SK-N-SH treated with all-trans-retinoic acid at 6 μM for 48 hours (cell line): ENCODE data around the gene SDF4.

Source experiments
- ATAC-seq: fragments of 200-7000 bp; cut with Tn5 transposase; 3 replicates; pipeline ENCODE4 v1.9.1; 2020; ENCODE audit warnings: mild to moderate bottlenecking, moderate library complexity
- ARNTL ChIP-seq: fragments of 450-650 bp; formaldehyde crosslinking; IDR thresholded peaks from 2 replicates; pipeline ENCODE4 v1.5.0; 2020; ENCODE audit warnings: low read depth, mild to moderate bottlenecking, moderate library complexity, borderline replicate concordance
- BACH2 ChIP-seq: fragments of 250-450 bp; sonication (Bioruptor Pico); IDR thresholded peaks from 2 replicates; pipeline ENCODE4 v1.9.0; 2021; ENCODE audit warnings: mild to moderate bottlenecking, borderline replicate concordance
- CSDC2 ChIP-seq: fragments of 250-450 bp; sonication (Bioruptor Pico); IDR thresholded peaks from 2 replicates; pipeline ENCODE4 v1.5.0; 2020; ENCODE audit warnings: mild to moderate bottlenecking, moderate library complexity
- CSRNP3 ChIP-seq: fragments of 250-450 bp; sonication (Bioruptor Pico); IDR thresholded peaks from 2 replicates; pipeline ENCODE4 v1.5.1; 2021; ENCODE audit warnings: mild to moderate bottlenecking, moderate library complexity
- ESRRG ChIP-seq: fragments of 250-450 bp; sonication (Bioruptor Pico); IDR thresholded peaks from 2 replicates; pipeline ENCODE4 v1.6.1; 2021; ENCODE audit warnings: mild to moderate bottlenecking
- GLIS3 ChIP-seq: fragments of 250-450 bp; sonication (Bioruptor Pico); IDR thresholded peaks from 2 replicates; pipeline ENCODE4 v1.5.0; 2020; ENCODE audit warnings: mild to moderate bottlenecking, moderate library complexity
- ISL1 ChIP-seq: fragments of 250-450 bp; sonication (Bioruptor Pico); IDR thresholded peaks from 2 replicates; pipeline ENCODE4 v2.1.2; 2022; ENCODE audit warnings: mild to moderate bottlenecking, moderate library complexity
- OSR1 ChIP-seq: fragments of 250-450 bp; sonication (Bioruptor Pico); IDR thresholded peaks from 2 replicates; pipeline ENCODE4 v1.8.0; 2022; ENCODE audit warnings: moderate library complexity, mild to moderate bottlenecking, inconsistent platforms
- PATZ1 ChIP-seq: fragments of 250-450 bp; sonication (Bioruptor Pico); IDR thresholded peaks from 2 replicates; pipeline ENCODE4 v1.8.0; 2020; ENCODE audit warnings: mild to moderate bottlenecking, moderate library complexity, borderline replicate concordance
- PPARA ChIP-seq: fragments of 250-450 bp; sonication (Bioruptor Pico); IDR thresholded peaks from 2 replicates; pipeline ENCODE4 v1.5.0; 2020; ENCODE audit warnings: mild to moderate bottlenecking, borderline replicate concordance
- RARB ChIP-seq: fragments of 250-450 bp; sonication (Bioruptor Pico); IDR thresholded peaks from 2 replicates; pipeline ENCODE4 v1.8.0; 2021; ENCODE audit warnings: mild to moderate bottlenecking, moderate library complexity
- SNAI2 ChIP-seq: fragments of 250-450 bp; sonication (Bioruptor Pico); IDR thresholded peaks from 2 replicates; pipeline ENCODE4 v1.5.0; 2020; ENCODE audit warnings: mild to moderate bottlenecking, moderate library complexity
- TCF4 ChIP-seq: fragments of 250-450 bp; sonication (Bioruptor Pico); IDR thresholded peaks from 2 replicates; pipeline ENCODE4 v1.8.0; 2021; ENCODE audit warnings: mild to moderate bottlenecking, moderate library complexity, borderline replicate concordance
- TOX ChIP-seq: fragments of 250-450 bp; sonication (Bioruptor Pico); IDR thresholded peaks from 2 replicates; pipeline ENCODE4 v1.8.0; 2021; ENCODE audit warnings: mild to moderate bottlenecking, moderate library complexity, borderline replicate concordance
- ZC3H10 ChIP-seq: fragments of 250-450 bp; sonication (Bioruptor Pico); IDR thresholded peaks from 2 replicates; pipeline ENCODE4 v1.5.1; 2021; ENCODE audit warnings: mild to moderate bottlenecking, moderate library complexity
- ZFP3 ChIP-seq: fragments of 250-450 bp; sonication (Bioruptor Pico); IDR thresholded peaks from 2 replicates; pipeline ENCODE4 v1.5.0; 2020; ENCODE audit warnings: mild to moderate bottlenecking, moderate library complexity
- ZFP30 ChIP-seq: fragments of 450-650 bp; formaldehyde crosslinking; IDR thresholded peaks from 2 replicates; pipeline ENCODE4 v1.5.0; 2022; ENCODE audit warnings: mild to moderate bottlenecking, moderate library complexity
- ZNF565 ChIP-seq: fragments of 450-650 bp; formaldehyde crosslinking; conservative IDR thresholded peaks from 2 replicates; pipeline ENCODE4 v1.5.0; 2020; ENCODE audit warnings: low read depth, mild to moderate bottlenecking, moderate library complexity
- TF ChIP-seq, protein P1 (sequence below): fragments of 250-450 bp; sonication (Bioruptor Pico); IDR thresholded peaks from 2 replicates; pipeline ENCODE4 v1.8.0; 2021; ENCODE audit warnings: low read depth, mild to moderate bottlenecking, moderate library complexity, borderline replicate concordance
- TF ChIP-seq, protein P2 (sequence below): fragments of 250-450 bp; sonication (Bioruptor Pico); IDR thresholded peaks from 2 replicates; pipeline ENCODE4 v1.5.0; 2020; ENCODE audit warnings: mild to moderate bottlenecking, moderate library complexity
- TF ChIP-seq, protein P3 (sequence below): fragments of 250-450 bp; sonication (Bioruptor Pico); IDR thresholded peaks from 2 replicates; pipeline ENCODE4 v1.5.1; 2020; ENCODE audit warnings: low read depth, mild to moderate bottlenecking, moderate library complexity

Gene SDF4

DNA sequence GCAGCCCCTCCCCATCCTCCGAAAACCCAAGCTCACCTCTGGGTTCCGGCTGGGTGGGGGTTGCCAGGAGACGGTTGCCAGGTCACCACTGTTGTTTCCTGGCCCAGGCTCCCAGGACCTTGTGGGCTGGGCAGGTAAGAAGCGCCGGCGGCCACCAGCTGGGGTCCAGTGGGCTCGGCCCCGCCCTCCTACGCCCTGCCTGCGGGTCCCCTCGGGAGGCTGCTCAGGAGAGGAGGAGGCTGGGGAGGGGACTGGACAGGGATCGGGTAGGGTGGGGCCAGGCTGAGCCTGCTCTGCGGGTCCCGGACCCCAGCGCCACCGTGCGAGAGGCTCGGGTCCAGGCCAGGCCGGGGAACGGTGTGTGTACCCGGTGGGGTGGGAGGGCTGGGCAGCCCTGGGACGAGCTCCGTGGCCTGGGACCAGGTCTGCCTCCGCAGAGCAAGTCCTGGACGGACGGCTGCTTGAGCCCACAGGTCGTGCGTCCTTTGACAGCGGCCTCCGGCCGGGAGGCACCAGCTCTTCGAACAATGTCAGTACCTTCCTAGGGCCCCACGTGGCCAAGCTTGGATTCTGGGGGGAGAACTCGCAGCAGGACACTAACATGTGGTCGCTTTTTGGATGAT, 57.9 kb downstream of the SDF4 start, which contains the start of gene TTLL10 (continued):
- TF ChIP-seq ZC3H10 (CRISPR knock-in tag), result no peak

DNA sequence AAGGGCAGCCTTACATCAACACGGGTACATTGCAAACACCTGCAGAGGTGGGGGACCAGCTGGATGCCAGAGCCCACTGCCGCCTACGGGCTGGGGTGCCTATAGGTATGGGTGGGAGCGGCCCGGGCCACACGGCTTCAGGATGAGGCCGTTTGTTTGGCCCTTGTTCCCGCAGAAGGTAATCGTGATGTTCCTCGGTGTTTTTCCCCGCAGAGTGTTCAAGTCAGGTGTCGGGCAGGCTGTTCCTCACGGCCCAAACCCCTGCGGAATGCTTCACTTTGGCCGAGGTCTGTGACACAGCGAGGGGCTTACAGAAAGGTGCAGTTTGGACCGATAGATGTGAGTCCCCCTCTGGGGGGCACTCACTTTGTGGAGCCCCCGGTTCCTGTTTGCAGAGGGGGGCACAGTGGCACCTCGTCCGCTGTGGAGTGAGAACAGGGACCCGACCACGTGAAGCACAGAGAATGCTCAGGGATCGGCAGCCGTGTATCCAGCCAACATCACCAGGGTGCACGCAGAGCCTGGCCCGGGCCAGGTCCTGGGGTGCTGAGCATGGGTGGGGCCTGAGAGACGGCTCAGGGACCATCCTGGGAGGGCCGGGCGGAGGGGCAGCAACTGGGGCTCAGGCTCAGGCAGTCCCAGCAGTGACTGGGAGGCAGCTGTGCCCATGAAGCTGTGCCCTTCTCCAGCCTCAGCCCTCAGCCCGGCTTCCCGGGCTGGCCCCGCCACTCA, 58.6 kb downstream of the SDF4 start:
- TF ChIP-seq OSR1 (CRISPR knock-in tag), result no peak
- no peak for TF ChIP-seq BACH2 (CRISPR knock-in tag)
- TF ChIP-seq, protein P1, sequence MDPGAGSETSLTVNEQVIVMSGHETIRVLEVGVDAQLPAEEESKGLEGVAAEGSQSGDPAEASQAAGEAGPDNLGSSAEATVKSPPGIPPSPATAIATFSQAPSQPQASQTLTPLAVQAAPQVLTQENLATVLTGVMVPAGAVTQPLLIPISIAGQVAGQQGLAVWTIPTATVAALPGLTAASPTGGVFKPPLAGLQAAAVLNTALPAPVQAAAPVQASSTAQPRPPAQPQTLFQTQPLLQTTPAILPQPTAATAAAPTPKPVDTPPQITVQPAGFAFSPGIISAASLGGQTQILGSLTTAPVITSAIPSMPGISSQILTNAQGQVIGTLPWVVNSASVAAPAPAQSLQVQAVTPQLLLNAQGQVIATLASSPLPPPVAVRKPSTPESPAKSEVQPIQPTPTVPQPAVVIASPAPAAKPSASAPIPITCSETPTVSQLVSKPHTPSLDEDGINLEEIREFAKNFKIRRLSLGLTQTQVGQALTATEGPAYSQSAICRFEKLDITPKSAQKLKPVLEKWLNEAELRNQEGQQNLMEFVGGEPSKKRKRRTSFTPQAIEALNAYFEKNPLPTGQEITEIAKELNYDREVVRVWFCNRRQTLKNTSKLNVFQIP (CRISPR knock-in tag), result no peak
- no peak for TF ChIP-seq PPARA
- no peak for TF ChIP-seq TCF4 (CRISPR knock-in tag)
- no peak for TF ChIP-seq ISL1 (CRISPR knock-in tag)
- no peak for TF ChIP-seq GLIS3 (CRISPR knock-in tag)
- TF ChIP-seq ZFP3 (CRISPR knock-in tag), result no peak
- no peak for TF ChIP-seq ESRRG (CRISPR knock-in tag)
- no peak for TF ChIP-seq ZFP30
- no peak for TF ChIP-seq CSDC2 (CRISPR knock-in tag)
- TF ChIP-seq, protein P2, sequence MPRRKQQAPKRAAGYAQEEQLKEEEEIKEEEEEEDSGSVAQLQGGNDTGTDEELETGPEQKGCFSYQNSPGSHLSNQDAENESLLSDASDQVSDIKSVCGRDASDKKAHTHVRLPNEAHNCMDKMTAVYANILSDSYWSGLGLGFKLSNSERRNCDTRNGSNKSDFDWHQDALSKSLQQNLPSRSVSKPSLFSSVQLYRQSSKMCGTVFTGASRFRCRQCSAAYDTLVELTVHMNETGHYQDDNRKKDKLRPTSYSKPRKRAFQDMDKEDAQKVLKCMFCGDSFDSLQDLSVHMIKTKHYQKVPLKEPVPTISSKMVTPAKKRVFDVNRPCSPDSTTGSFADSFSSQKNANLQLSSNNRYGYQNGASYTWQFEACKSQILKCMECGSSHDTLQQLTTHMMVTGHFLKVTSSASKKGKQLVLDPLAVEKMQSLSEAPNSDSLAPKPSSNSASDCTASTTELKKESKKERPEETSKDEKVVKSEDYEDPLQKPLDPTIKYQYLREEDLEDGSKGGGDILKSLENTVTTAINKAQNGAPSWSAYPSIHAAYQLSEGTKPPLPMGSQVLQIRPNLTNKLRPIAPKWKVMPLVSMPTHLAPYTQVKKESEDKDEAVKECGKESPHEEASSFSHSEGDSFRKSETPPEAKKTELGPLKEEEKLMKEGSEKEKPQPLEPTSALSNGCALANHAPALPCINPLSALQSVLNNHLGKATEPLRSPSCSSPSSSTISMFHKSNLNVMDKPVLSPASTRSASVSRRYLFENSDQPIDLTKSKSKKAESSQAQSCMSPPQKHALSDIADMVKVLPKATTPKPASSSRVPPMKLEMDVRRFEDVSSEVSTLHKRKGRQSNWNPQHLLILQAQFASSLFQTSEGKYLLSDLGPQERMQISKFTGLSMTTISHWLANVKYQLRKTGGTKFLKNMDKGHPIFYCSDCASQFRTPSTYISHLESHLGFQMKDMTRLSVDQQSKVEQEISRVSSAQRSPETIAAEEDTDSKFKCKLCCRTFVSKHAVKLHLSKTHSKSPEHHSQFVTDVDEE (CRISPR knock-in tag), result no peak
- no peak for TF ChIP-seq RARB (CRISPR knock-in tag)
- no peak for TF ChIP-seq ARNTL (CRISPR knock-in tag)
- no peak for TF ChIP-seq ZNF565
- ATAC-seq, result no peak

DNA sequence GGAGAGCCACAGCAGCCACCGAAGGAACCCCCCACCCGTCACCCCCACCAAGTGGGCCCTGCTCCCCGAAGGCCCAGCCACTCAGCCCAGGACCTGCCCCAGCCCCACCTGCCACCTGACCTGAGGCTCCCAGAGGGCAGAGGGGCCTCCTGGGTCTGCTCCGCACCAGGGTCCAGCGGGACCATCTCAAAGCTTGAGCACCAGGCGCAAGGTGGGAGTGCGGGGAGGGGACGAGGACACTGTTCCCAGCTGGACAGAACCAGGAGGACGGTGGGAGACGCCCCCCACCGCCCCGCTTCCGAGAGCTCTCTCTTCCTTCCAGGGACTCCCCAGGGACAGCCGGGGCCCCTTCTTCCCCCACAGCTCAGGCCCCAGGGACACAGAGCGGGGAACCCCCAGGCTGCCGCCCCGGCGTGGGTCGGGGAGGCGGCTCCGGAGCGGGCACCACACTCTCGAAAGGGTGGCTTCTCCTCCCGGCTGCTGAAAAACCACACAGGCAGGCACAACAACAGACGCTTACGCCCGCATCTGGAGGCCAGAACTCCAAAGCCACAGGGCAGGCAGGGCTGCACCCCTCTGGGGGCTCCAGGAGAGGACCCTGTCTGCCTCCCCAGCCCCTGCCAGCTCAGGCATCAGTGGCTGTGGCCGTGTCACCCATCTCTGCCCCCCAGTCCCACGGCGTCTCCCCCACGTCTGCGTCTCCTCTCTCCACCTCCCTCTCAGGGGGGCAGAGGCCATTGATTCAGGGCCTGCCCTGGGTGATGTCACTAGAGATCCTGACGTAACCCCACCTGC, 60.1 kb downstream of the SDF4 start:
- no peak for TF ChIP-seq ZC3H10 (CRISPR knock-in tag)
- TF ChIP-seq, all 23 proteins: peak for 0
- ATAC-seq, result no peak

GRCh38 chr1:1171161-1171545, 60.6 kb downstream of the SDF4 start:
- ATAC-seq, result no peak
- TF ChIP-seq CSRNP3 (CRISPR knock-in tag) (no peak), SNAI2 (CRISPR knock-in tag) (no peak), OSR1 (CRISPR knock-in tag) (no peak), ESRRG (CRISPR knock-in tag) (no peak), ZC3H10 (CRISPR knock-in tag) (no peak), ZFP3 (CRISPR knock-in tag) (no peak), PPARA (no peak), PATZ1 (CRISPR knock-in tag) (no peak), TOX (CRISPR knock-in tag) (no peak)
- TF ChIP-seq, protein P1 (CRISPR knock-in tag), result no peak
- TF ChIP-seq, protein P3, sequence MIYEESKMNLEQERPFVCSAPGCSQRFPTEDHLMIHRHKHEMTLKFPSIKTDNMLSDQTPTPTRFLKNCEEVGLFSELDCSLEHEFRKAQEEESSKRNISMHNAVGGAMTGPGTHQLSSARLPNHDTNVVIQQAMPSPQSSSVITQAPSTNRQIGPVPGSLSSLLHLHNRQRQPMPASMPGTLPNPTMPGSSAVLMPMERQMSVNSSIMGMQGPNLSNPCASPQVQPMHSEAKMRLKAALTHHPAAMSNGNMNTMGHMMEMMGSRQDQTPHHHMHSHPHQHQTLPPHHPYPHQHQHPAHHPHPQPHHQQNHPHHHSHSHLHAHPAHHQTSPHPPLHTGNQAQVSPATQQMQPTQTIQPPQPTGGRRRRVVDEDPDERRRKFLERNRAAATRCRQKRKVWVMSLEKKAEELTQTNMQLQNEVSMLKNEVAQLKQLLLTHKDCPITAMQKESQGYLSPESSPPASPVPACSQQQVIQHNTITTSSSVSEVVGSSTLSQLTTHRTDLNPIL (CRISPR knock-in tag), result no peak
